ENCODE measurements around the gene OR5AN1. TPM values are rescaled to one million over a fixed set of nuclear protein-coding genes. Genes with fewer than 3 reads are reported as not detected.

Gene OR5AN1
- total RNA-seq, 1 donor from 2014 or later: not detected

GRCh38 chr11:59416613-59417012 is 57.9 kb downstream of the OR5AN1 start:
- H3K4me1 ChIP-seq (ENCODE audit: insufficient read depth, low read length): no peaks in the 10 kb centered on the region
- H3K27me3 ChIP-seq (ENCODE audit: insufficient read depth, low read length): no peaks in the 10 kb centered on the region
- no peaks in the 10 kb centered on the region for H3K9me3 ChIP-seq (ENCODE audit: insufficient read depth, low read depth, low read length)
- Mint-ChIP-seq H3K27me3 (ENCODE audit: low read depth, unreplicated experiment) (no peaks in the 10 kb centered on the region), H3K36me3 (ENCODE audit: low read depth, unreplicated experiment) (no peaks in the 10 kb centered on the region), H3K4me3 (ENCODE audit: unreplicated experiment) (no peak overlapping the region), H3K4me1 (ENCODE audit: low read depth, unreplicated experiment) (no peaks in the 10 kb centered on the region), H3K9me3 (ENCODE audit: unreplicated experiment) (no peaks in the 10 kb centered on the region), H3K27ac (ENCODE audit: unreplicated experiment) (no peak overlapping the region)
- no peak for TF ChIP-seq EZH2 (IDR thresholded peaks at IDR 0.05; ENCODE audit: insufficient read depth, low read length)
- TF ChIP-seq CTCF (IDR thresholded peaks at IDR 0.05; ENCODE audit: insufficient read depth, low read depth, low read length): no peak
- H3K4me2 ChIP-seq (ENCODE audit: low read length): no peak overlapping the region
- no peaks in the 10 kb centered on the region for H3K79me2 ChIP-seq (ENCODE audit: insufficient read depth, low read length)
- H3K9ac ChIP-seq (ENCODE audit: low read length): no peak overlapping the region
- H4K20me1 ChIP-seq (ENCODE audit: insufficient read depth, low read length): no peaks in the 10 kb centered on the region
- no peak for FAIRE-seq
- DNase-seq (ENCODE audit: low read depth): no peak
- H3K27ac ChIP-seq (ENCODE audit: low read depth, low read length): no peak overlapping the region
- H2AFZ ChIP-seq (ENCODE audit: low read depth, low read length): no peak overlapping the region
- no peak overlapping the region for H3K4me3 ChIP-seq (ENCODE audit: insufficient read depth, low read depth, low read length)
- H3K36me3 ChIP-seq (ENCODE audit: insufficient read depth, low read length): no peaks in the 10 kb centered on the region

GRCh38 chr11:59417023-59417422 is 58.3 kb downstream of the OR5AN1 start:
- Histone ChIP-seq H3K4me3 (ENCODE audit: insufficient read depth, low read depth, low read length) (no peak overlapping the region), H3K79me2 (ENCODE audit: insufficient read depth, low read length) (no peaks in the 10 kb centered on the region), H3K4me2 (ENCODE audit: low read length) (no peak overlapping the region), H3K36me3 (ENCODE audit: insufficient read depth, low read length) (no peaks in the 10 kb centered on the region), H4K20me1 (ENCODE audit: insufficient read depth, low read length) (no peaks in the 10 kb centered on the region), H3K9ac (ENCODE audit: low read length) (no peak overlapping the region), H2AFZ (ENCODE audit: low read depth, low read length) (no peak overlapping the region), H3K27me3 (ENCODE audit: insufficient read depth, low read length) (no peaks in the 10 kb centered on the region), H3K27ac (ENCODE audit: low read depth, low read length) (no peak overlapping the region), H3K9me3 (ENCODE audit: insufficient read depth, low read depth, low read length) (no peaks in the 10 kb centered on the region), H3K4me1 (ENCODE audit: insufficient read depth, low read length) (no peaks in the 10 kb centered on the region)
- Mint-ChIP-seq H3K4me1 (ENCODE audit: low read depth, unreplicated experiment) (no peaks in the 10 kb centered on the region), H3K4me3 (ENCODE audit: unreplicated experiment) (no peak overlapping the region), H3K27me3 (ENCODE audit: low read depth, unreplicated experiment) (no peaks in the 10 kb centered on the region), H3K9me3 (ENCODE audit: unreplicated experiment) (no peaks in the 10 kb centered on the region), H3K27ac (ENCODE audit: unreplicated experiment) (no peak overlapping the region), H3K36me3 (ENCODE audit: low read depth, unreplicated experiment) (no peaks in the 10 kb centered on the region)
- no peak for TF ChIP-seq EZH2 (IDR thresholded peaks at IDR 0.05; ENCODE audit: insufficient read depth, low read length)
- no peak for TF ChIP-seq CTCF (IDR thresholded peaks at IDR 0.05; ENCODE audit: insufficient read depth, low read depth, low read length)
- FAIRE-seq (no peak), DNase-seq (ENCODE audit: low read depth) (no peak)

- Mint-ChIP-seq H3K9me3 (ENCODE audit: unreplicated experiment) (no peaks in the 10 kb centered on the region), H3K27me3 (ENCODE audit: low read depth, unreplicated experiment) (no peaks in the 10 kb centered on the region), H3K27ac (ENCODE audit: unreplicated experiment) (no peak overlapping the region), H3K36me3 (ENCODE audit: low read depth, unreplicated experiment) (no peaks in the 10 kb centered on the region), H3K4me1 (ENCODE audit: low read depth, unreplicated experiment) (no peaks in the 10 kb centered on the region), H3K4me3 (ENCODE audit: unreplicated experiment) (no peak overlapping the region)
- H3K9ac ChIP-seq (ENCODE audit: low read length): no peak overlapping the region
- TF ChIP-seq EZH2 (IDR thresholded peaks at IDR 0.05; ENCODE audit: insufficient read depth, low read length): no peak
- no peak for TF ChIP-seq CTCF (IDR thresholded peaks at IDR 0.05; ENCODE audit: insufficient read depth, low read depth, low read length)
- H3K4me1 ChIP-seq (ENCODE audit: insufficient read depth, low read length): no peaks in the 10 kb centered on the region
- H3K9me3 ChIP-seq (ENCODE audit: insufficient read depth, low read depth, low read length): no peaks in the 10 kb centered on the region
- no peaks in the 10 kb centered on the region for H4K20me1 ChIP-seq (ENCODE audit: insufficient read depth, low read length)
- DNase-seq (ENCODE audit: low read depth): no peak
- H3K79me2 ChIP-seq (ENCODE audit: insufficient read depth, low read length): no peaks in the 10 kb centered on the region
- H3K36me3 ChIP-seq (ENCODE audit: insufficient read depth, low read length): no peaks in the 10 kb centered on the region
- no peak overlapping the region for H2AFZ ChIP-seq (ENCODE audit: low read depth, low read length)
- H3K4me2 ChIP-seq (ENCODE audit: low read length): no peak overlapping the region
- FAIRE-seq: no peak
- no peak overlapping the region for H3K4me3 ChIP-seq (ENCODE audit: insufficient read depth, low read depth, low read length)
- H3K27me3 ChIP-seq (ENCODE audit: insufficient read depth, low read length): no peaks in the 10 kb centered on the region
- H3K27ac ChIP-seq (ENCODE audit: low read depth, low read length): no peak overlapping the region
Observed at GRCh38 chr11:59418156-59418555, 59.5 kb downstream of the OR5AN1 start.

Other genes starting within 250 kb of the OR5AN1 start
- 11.1 and 13.1 TPM in 2 replicates for gene FAM111A, start 216.0 kb upstream of the OR5AN1 start, total RNA-seq
- 16.1 and 19.5 TPM in 2 replicates for gene DTX4, start 186.8 kb upstream of the OR5AN1 start, total RNA-seq
- gene MPEG1, start 146.0 kb upstream of the OR5AN1 start, total RNA-seq: not detected in 2 replicates
- gene OR5A2, start 67.5 kb downstream of the OR5AN1 start, total RNA-seq: not detected in 2 replicates
- not detected in 2 replicates for gene OR5A1, start 77.6 kb downstream of the OR5AN1 start, total RNA-seq
- gene OR4D6, start 98.1 kb downstream of the OR5AN1 start, total RNA-seq: not detected in 2 replicates
- gene OR4D10, start 114.4 kb downstream of the OR5AN1 start, total RNA-seq: not detected in 2 replicates
- gene OR4D11, start 144.7 kb downstream of the OR5AN1 start, total RNA-seq: not detected in 2 replicates
- not detected in 2 replicates for gene OR4D9, start 152.6 kb downstream of the OR5AN1 start, total RNA-seq